Neuronal stem cell (in vitro differentiated cells): ENCODE results near the gene ARID4B.

ENCODE experiments used
- DNase-seq: peaks from one replicate; pipeline ENCODE4 v3.0.0-alpha.2; 2013; ENCODE audit warnings: low spot score
- H2AFZ ChIP-seq: one replicate; pipeline ENCODE4 v1.6.1; 2013; ENCODE audit warnings: mild to moderate bottlenecking, low read length, inconsistent platforms
- H2AK5ac ChIP-seq: 2 replicates; pipeline ENCODE4 v1.6.1; 2013; ENCODE audit warnings: low read depth, mild to moderate bottlenecking, inconsistent platforms, low read length, moderate library complexity, mixed read lengths
- H2BK120ac ChIP-seq: 2 replicates; pipeline ENCODE4 v1.6.1; 2013; ENCODE audit warnings: low read depth, mild to moderate bottlenecking, inconsistent platforms, low read length, moderate library complexity, mixed read lengths
- H2BK12ac ChIP-seq: one replicate; pipeline ENCODE4 v1.6.1; 2013; ENCODE audit warnings: low read length, inconsistent platforms
- H2BK15ac ChIP-seq: 2 replicates; pipeline ENCODE4 v1.6.1; 2013; ENCODE audit warnings: mild to moderate bottlenecking, low read length, inconsistent platforms, mixed read lengths
- H2BK5ac ChIP-seq: one replicate; pipeline ENCODE4 v1.6.1; 2013; ENCODE audit warnings: inconsistent platforms, mild to moderate bottlenecking, low read length, moderate library complexity
- H3K14ac ChIP-seq: one replicate; pipeline ENCODE4 v1.6.1; 2013; ENCODE audit warnings: low read length, inconsistent platforms
- H3K18ac ChIP-seq: 2 replicates; pipeline ENCODE4 v1.6.1; 2013; ENCODE audit warnings: low read length, inconsistent platforms
- H3K23ac ChIP-seq: 2 replicates; pipeline ENCODE4 v1.6.1; 2013; ENCODE audit warnings: low read depth, mild to moderate bottlenecking, mixed read lengths, low read length, inconsistent platforms; ENCODE audit not compliant: poor library complexity
- H3K27ac ChIP-seq: replicated peaks from 3 replicates; pipeline ENCODE4 v1.5.1; 2013; ENCODE audit warnings: low read length, inconsistent platforms
- H3K27me3 ChIP-seq, 3 experiments: 2 replicates each; pipeline ENCODE4 v1.6.1; 2013; ENCODE audit warnings: low read length in 3 of 3, mild to moderate bottlenecking in 2 of 3, inconsistent platforms in 1 of 3, low read depth in 1 of 3, mixed read lengths in 1 of 3, moderate library complexity in 1 of 3; ENCODE audit not compliant: control insufficient read depth in 3 of 3, insufficient read depth in 3 of 3
- H3K36me3 ChIP-seq, 2 donors: replicated peaks in 1 of 2; 2 replicates each; pipeline ENCODE4 v1.6.1; 2013; ENCODE audit warnings: low read length in 2 of 2; ENCODE audit not compliant: control insufficient read depth in 2 of 2, insufficient read depth in 2 of 2
- H3K4ac ChIP-seq: 2 replicates; pipeline ENCODE4 v1.6.1; 2013; ENCODE audit warnings: inconsistent platforms, mild to moderate bottlenecking, low read length, moderate library complexity
- H3K4me1 ChIP-seq, 2 donors: 1 replicate in 1 of 2; 2 replicates in 1 of 2; pipeline ENCODE4 v1.6.1; 2013; ENCODE audit warnings: low read length in 2 of 2, low read depth in 1 of 2; ENCODE audit not compliant: control insufficient read depth in 2 of 2, insufficient read depth in 1 of 2
- H3K4me2 ChIP-seq: one replicate; pipeline ENCODE4 v1.6.1; 2013; ENCODE audit warnings: mild to moderate bottlenecking, low read length, inconsistent platforms; ENCODE audit not compliant: insufficient read depth, poor library complexity, severe bottlenecking
- H3K4me3 ChIP-seq, 2 donors: 2 replicates each; pipeline ENCODE4 v1.5.1; 2013; ENCODE audit warnings: low read length in 2 of 2, mild to moderate bottlenecking in 2 of 2, inconsistent platforms in 1 of 2, moderate library complexity in 1 of 2
- H3K79me1 ChIP-seq: one replicate; pipeline ENCODE4 v1.6.1; 2013; ENCODE audit warnings: low read depth, mild to moderate bottlenecking, inconsistent platforms, low read length, moderate library complexity
- H3K9ac ChIP-seq: one replicate; pipeline ENCODE4 v1.6.1; 2013; ENCODE audit warnings: mild to moderate bottlenecking, low read depth, low read length, inconsistent platforms; ENCODE audit not compliant: poor library complexity
- H3K9me3 ChIP-seq, 2 donors: replicated peaks in 1 of 2; 2 replicates each; pipeline versions ENCODE3 to v1.6.1; 2013; ENCODE audit warnings: low read length in 2 of 2, mild to moderate bottlenecking in 2 of 2, inconsistent platforms in 1 of 2, low read depth in 1 of 2, mixed read lengths in 1 of 2, moderate library complexity in 1 of 2; ENCODE audit not compliant: control insufficient read depth in 2 of 2, insufficient read depth in 1 of 2
- H4K8ac ChIP-seq: one replicate; pipeline ENCODE4 v1.6.1; 2013; ENCODE audit warnings: low read depth, mild to moderate bottlenecking, inconsistent platforms, low read length, moderate library complexity
- H4K91ac ChIP-seq: one replicate; pipeline ENCODE4 v1.6.1; 2013; ENCODE audit warnings: low read length, low read depth, mild to moderate bottlenecking, inconsistent platforms; ENCODE audit not compliant: poor library complexity
- WGBS, 2 donors: extraction: QIAGEN DNeasy Blood & Tissue Kit; methylation state at CpG; one replicate each; pipeline ENCODE4 v1.1.7; 2013; ENCODE audit warnings: missing lambda C conversion rate in 2 of 2, mixed read lengths in 1 of 2; ENCODE audit not compliant: insufficient read length in 2 of 2, insufficient replicate concordance in 1 of 2; ENCODE audit errors: extremely low coverage in 2 of 2; 5-methylcytosine and 5-hydroxymethylcytosine counted together

ARID4B gene

GRCh38 chr1:235343726-235344125, 15.7 kb upstream of the ARID4B start:
- Histone ChIP-seq H2BK12ac (no peak overlapping the region), H3K9me3 (no peaks in the 10 kb centered on the region), H3K4ac (no peak overlapping the region), H3K4me2 (no peak overlapping the region), H3K18ac (no peak overlapping the region), H3K4me1 (no peaks in the 10 kb centered on the region), H2BK15ac (no peak overlapping the region), H2AK5ac (no peak overlapping the region), H2BK120ac (no peak overlapping the region), H3K79me1 (no peaks in the 10 kb centered on the region), H3K27me3 (no peaks in the 10 kb centered on the region), H4K8ac (no peak overlapping the region), H2AFZ (no peak overlapping the region), H2BK5ac (no peak overlapping the region), H3K23ac (no peak overlapping the region), H3K4me3 (no peak overlapping the region), H4K91ac (no peak overlapping the region), H3K9ac (no peak overlapping the region), H3K27ac (no peak overlapping the region), H3K14ac (no peak overlapping the region), H3K36me3 (peaks cover 8 to 69% of the 10 kb centered on the region in 2 donors)
- no peak for DNase-seq
- no CpG with 5 or more reads among the region's 5 CpGs for WGBS, 2 donors

GRCh38 chr1:235342471-235342870, 14.5 kb upstream of the ARID4B start:
- no peak overlapping the region for H4K8ac ChIP-seq
- no peak overlapping the region for H2AFZ ChIP-seq
- no peaks in the 10 kb centered on the region for H3K79me1 ChIP-seq
- no peak overlapping the region for H3K4ac ChIP-seq
- no peaks in the 10 kb centered on the region for H3K27me3 ChIP-seq
- no peak overlapping the region for H3K14ac ChIP-seq
- WGBS, 2 donors = no CpG with 5 or more reads among the region's 3 CpGs
- no peak overlapping the region for H3K18ac ChIP-seq
- no peak overlapping the region for H3K4me3 ChIP-seq
- no peak overlapping the region for H2BK15ac ChIP-seq
- no peak overlapping the region for H3K23ac ChIP-seq
- H2BK120ac ChIP-seq = no peak overlapping the region
- no peak for DNase-seq
- no peak overlapping the region for H2AK5ac ChIP-seq
- H3K36me3 ChIP-seq = peaks cover 12 to 82% of the 10 kb centered on the region in 2 donors
- H3K9ac ChIP-seq = no peak overlapping the region
- H2BK5ac ChIP-seq = no peak overlapping the region
- H3K4me2 ChIP-seq = no peak overlapping the region
- no peak overlapping the region for H2BK12ac ChIP-seq
- no peaks in the 10 kb centered on the region for H3K4me1 ChIP-seq
- H3K27ac ChIP-seq = no peak overlapping the region
- H4K91ac ChIP-seq = no peak overlapping the region
- no peaks in the 10 kb centered on the region for H3K9me3 ChIP-seq

GRCh38 chr1:235342039-235342438, 14.1 kb upstream of the ARID4B start:
- Histone ChIP-seq H2BK5ac (no peak overlapping the region), H2BK15ac (no peak overlapping the region), H3K4me1 (no peaks in the 10 kb centered on the region), H3K36me3 (peaks cover 12 to 82% of the 10 kb centered on the region in 2 donors), H3K18ac (no peak overlapping the region), H4K8ac (no peak overlapping the region), H3K4me3 (no peak overlapping the region), H3K9ac (no peak overlapping the region), H3K27ac (no peak overlapping the region), H2BK120ac (no peak overlapping the region), H3K14ac (no peak overlapping the region), H3K4ac (no peak overlapping the region), H3K9me3 (no peaks in the 10 kb centered on the region), H2AK5ac (no peak overlapping the region), H3K23ac (no peak overlapping the region), H3K4me2 (no peak overlapping the region), H3K79me1 (no peaks in the 10 kb centered on the region), H2BK12ac (no peak overlapping the region), H3K27me3 (no peaks in the 10 kb centered on the region), H2AFZ (no peak overlapping the region), H4K91ac (no peak overlapping the region)
- DNase-seq = no peak
- no CpG with 5 or more reads among the region's 6 CpGs for WGBS, 2 donors

GRCh38 chr1:235341334-235341733, 13.4 kb upstream of the ARID4B start:
- no CpG with 5 or more reads among the region's 1 CpG for WGBS, 2 donors
- Histone ChIP-seq H4K91ac (no peak overlapping the region), H3K18ac (no peak overlapping the region), H2BK15ac (no peak overlapping the region), H2BK120ac (no peak overlapping the region), H3K4me3 (no peak overlapping the region), H2AFZ (no peak overlapping the region), H3K14ac (no peak overlapping the region), H3K36me3 (peaks cover 14 to 82% of the 10 kb centered on the region in 2 donors), H3K79me1 (no peaks in the 10 kb centered on the region), H3K9ac (no peak overlapping the region), H2BK5ac (no peak overlapping the region), H3K4ac (no peak overlapping the region), H3K23ac (no peak overlapping the region), H2AK5ac (no peak overlapping the region), H3K4me2 (no peak overlapping the region), H3K27ac (no peak overlapping the region), H3K27me3 (no peaks in the 10 kb centered on the region), H4K8ac (no peak overlapping the region), H3K9me3 (no peaks in the 10 kb centered on the region), H2BK12ac (no peak overlapping the region), H3K4me1 (no peaks in the 10 kb centered on the region)
- no peak for DNase-seq
